ENCODE measurements around the gene SMARCC2.

SMARCC2 gene

GRCh38 chr12:56224102-56224701 is 34.9 kb upstream of the SMARCC2 start, which contains the start of gene NABP2 (continued):
- TF ChIP-seq ZSCAN18 (tag by site-specific recombination; IDR thresholded peaks at IDR 0.05) (no peak), ZNF341 (tag by site-specific recombination; IDR thresholded peaks at IDR 0.05; ENCODE audit: low read depth) (peak; percentile 94), ZSCAN4 (tag by site-specific recombination; IDR thresholded peaks at IDR 0.05) (no peak), ZNF548 (tag by site-specific recombination; IDR thresholded peaks at IDR 0.05) (no peak), ZNF654 (tag by site-specific recombination; IDR thresholded peaks at IDR 0.05; ENCODE audit: low read depth) (peak; percentile 66), KLF8 (tag by site-specific recombination; IDR thresholded peaks at IDR 0.05) (peak; percentile 74; the same call in 1 of the 2 replicates), ZNF169 (tag by site-specific recombination; IDR thresholded peaks at IDR 0.05) (no peak), ZNF561 (tag by site-specific recombination; IDR thresholded peaks at IDR 0.05; ENCODE audit: borderline replicate concordance) (peak; percentile 76), ZNF580 (tag by site-specific recombination; IDR thresholded peaks at IDR 0.05) (peak; percentile 90), ZNF266 (tag by site-specific recombination; IDR thresholded peaks at IDR 0.05; ENCODE audit: low read depth) (no peak), ZNF473 (tag by site-specific recombination; IDR thresholded peaks at IDR 0.05) (no peak), ZNF791 (tag by site-specific recombination; IDR thresholded peaks at IDR 0.05) (no peak), ZNF248 (tag by site-specific recombination; IDR thresholded peaks at IDR 0.05) (no peak), PRDM10 (tag by site-specific recombination; IDR thresholded peaks at IDR 0.05) (peak; percentile 78), ZNF280D (tag by site-specific recombination; IDR thresholded peaks at IDR 0.05) (no peak), ZNF48 (tag by site-specific recombination; IDR thresholded peaks at IDR 0.05) (no peak), ATF2 (tag by site-specific recombination; IDR thresholded peaks at IDR 0.05; ENCODE audit: low read depth) (no peak), ZFHX2 (tag by site-specific recombination; conservative IDR thresholded peaks at IDR 0.05) (peak; percentile 67), ZNF274 (IDR thresholded peaks at IDR 0.05; ENCODE audit: low read length) (no peak), ZNF274 (tag by site-specific recombination; IDR thresholded peaks at IDR 0.05; ENCODE audit: borderline replicate concordance) (no peak), ZNF140 (tag by site-specific recombination; IDR thresholded peaks at IDR 0.05) (no peak), WT1 (tag by site-specific recombination; IDR thresholded peaks at IDR 0.05) (no peak; the same call in 1 of the 2 replicates), ZNF391 (tag by site-specific recombination; IDR thresholded peaks at IDR 0.05; ENCODE audit: borderline replicate concordance, low read depth) (peak; percentile 83; the same call in 1 of the 2 replicates), GLIS1 (tag by site-specific recombination; IDR thresholded peaks at IDR 0.05) (peak; percentile 72; the same call in 1 of the 2 replicates), ZNF146 (tag by site-specific recombination; IDR thresholded peaks at IDR 0.05) (no peak), ZNF239 (tag by site-specific recombination; IDR thresholded peaks at IDR 0.05) (no peak), ZSCAN30 (tag by site-specific recombination; IDR thresholded peaks at IDR 0.05) (0 out of 2 replicates have a peak, but pooled peaks have one; percentile 26), ZNF677 (tag by site-specific recombination; IDR thresholded peaks at IDR 0.05) (no peak), ZNF701 (tag by site-specific recombination; IDR thresholded peaks at IDR 0.05) (no peak), ZNF174 (tag by site-specific recombination; IDR thresholded peaks at IDR 0.05) (no peak)

Data from HEK293 (cell line).